ENCODE results near the gene PTPN18. TPM values are rescaled to one million over a fixed set of nuclear protein-coding genes. Genes with fewer than 3 reads are reported as not detected.

Gene PTPN18
- total RNA-seq, 2 donors from 2014 or later: 16.4 to 19.6 TPM

DNA sequence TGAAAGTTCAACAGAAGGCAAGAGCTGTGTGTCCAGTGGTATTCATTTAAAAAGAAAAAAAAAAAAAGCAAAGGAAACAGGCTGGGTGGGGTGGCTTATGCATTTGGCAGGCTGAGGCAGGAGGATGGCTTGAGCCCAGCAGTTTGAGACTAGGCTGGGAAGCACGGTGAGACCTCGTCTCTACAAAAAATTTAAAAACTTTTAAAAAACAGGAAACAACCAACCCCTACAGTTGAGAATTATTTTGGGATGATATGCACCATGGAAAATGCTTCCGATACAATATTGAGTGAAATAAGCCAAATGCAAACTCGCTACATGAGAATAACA lies 31.2 kb downstream of the PTPN18 start:
- Mint-ChIP-seq H3K4me1 (peaks cover 15% of the 10 kb centered on the region), H3K27me3 (ENCODE audit: insufficient read depth) (peaks cover 17% of the 10 kb centered on the region), H3K4me3 (no peak overlapping the region), H3K27ac (no peak overlapping the region), H3K36me3 (ENCODE audit: low read depth) (peaks cover 9% of the 10 kb centered on the region), H3K9me3 (no peaks in the 10 kb centered on the region)
- no peak for DNase-seq
- Histone ChIP-seq H3K4me3 (ENCODE audit: low read length) (no peak overlapping the region), H3K36me3 (ENCODE audit: control insufficient read depth, insufficient read depth, low read length) (no peaks in the 10 kb centered on the region), H3K9me3 (ENCODE audit: control insufficient read depth, low read length) (no peaks in the 10 kb centered on the region), H3K27ac (ENCODE audit: low read depth, low read length) (no peak overlapping the region), H3K27me3 (ENCODE audit: control insufficient read depth, insufficient read depth, low read length, poor library complexity, severe bottlenecking) (peaks cover 2% of the 10 kb centered on the region), H3K4me1 (ENCODE audit: control insufficient read depth, insufficient read depth, low read length) (no peaks in the 10 kb centered on the region), H3K9ac (ENCODE audit: extremely low read depth, low read length, poor library complexity, severe bottlenecking) (no peak overlapping the region)
- 92% methylated on average over 3 of the region's 4 CpGs; no CpG with 5 or more reads in 1 of the 2 experiments for WGBS, 2 experiments (ENCODE audit: insufficient coverage in 1 of 2, insufficient read length in 1 of 2)
- TF ChIP-seq, protein P1, sequence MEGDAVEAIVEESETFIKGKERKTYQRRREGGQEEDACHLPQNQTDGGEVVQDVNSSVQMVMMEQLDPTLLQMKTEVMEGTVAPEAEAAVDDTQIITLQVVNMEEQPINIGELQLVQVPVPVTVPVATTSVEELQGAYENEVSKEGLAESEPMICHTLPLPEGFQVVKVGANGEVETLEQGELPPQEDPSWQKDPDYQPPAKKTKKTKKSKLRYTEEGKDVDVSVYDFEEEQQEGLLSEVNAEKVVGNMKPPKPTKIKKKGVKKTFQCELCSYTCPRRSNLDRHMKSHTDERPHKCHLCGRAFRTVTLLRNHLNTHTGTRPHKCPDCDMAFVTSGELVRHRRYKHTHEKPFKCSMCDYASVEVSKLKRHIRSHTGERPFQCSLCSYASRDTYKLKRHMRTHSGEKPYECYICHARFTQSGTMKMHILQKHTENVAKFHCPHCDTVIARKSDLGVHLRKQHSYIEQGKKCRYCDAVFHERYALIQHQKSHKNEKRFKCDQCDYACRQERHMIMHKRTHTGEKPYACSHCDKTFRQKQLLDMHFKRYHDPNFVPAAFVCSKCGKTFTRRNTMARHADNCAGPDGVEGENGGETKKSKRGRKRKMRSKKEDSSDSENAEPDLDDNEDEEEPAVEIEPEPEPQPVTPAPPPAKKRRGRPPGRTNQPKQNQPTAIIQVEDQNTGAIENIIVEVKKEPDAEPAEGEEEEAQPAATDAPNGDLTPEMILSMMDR (conservative IDR thresholded peaks at IDR 0.05): no peak

DNA sequence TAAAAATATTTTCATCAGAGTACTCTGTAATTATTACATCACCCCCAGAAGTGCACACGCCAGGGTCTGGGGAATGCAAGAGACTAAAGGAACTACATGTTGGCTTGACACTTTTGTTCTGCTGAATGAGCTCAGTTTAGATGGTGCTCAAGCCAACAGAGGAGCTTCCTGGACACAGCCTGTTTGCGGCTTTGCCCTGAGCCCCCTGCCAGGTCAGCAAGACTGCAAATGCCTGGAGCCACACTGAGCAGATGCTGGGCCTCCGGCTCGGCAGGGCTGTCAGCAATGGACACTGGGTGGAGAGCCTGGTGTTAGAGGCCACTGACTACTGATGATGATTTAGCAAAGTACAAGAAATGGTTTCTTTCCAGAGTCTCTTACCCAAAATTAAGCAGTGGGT lies 31.9 kb downstream of the PTPN18 start:
- 78% methylated on average over 4 of the region's 4 CpGs; no CpG with 5 or more reads in 1 of the 2 experiments for WGBS, 2 experiments (ENCODE audit: insufficient coverage in 1 of 2, insufficient read length in 1 of 2)
- Histone ChIP-seq H3K27ac (ENCODE audit: low read depth, low read length) (no peak overlapping the region), H3K27me3 (ENCODE audit: control insufficient read depth, insufficient read depth, low read length, poor library complexity, severe bottlenecking) (peaks cover 4% of the 10 kb centered on the region), H3K9ac (ENCODE audit: extremely low read depth, low read length, poor library complexity, severe bottlenecking) (no peak overlapping the region), H3K4me3 (ENCODE audit: low read length) (no peak overlapping the region), H3K36me3 (ENCODE audit: control insufficient read depth, insufficient read depth, low read length) (no peaks in the 10 kb centered on the region), H3K4me1 (ENCODE audit: control insufficient read depth, insufficient read depth, low read length) (no peaks in the 10 kb centered on the region), H3K9me3 (ENCODE audit: control insufficient read depth, low read length) (no peaks in the 10 kb centered on the region)
- H3K4me3 Mint-ChIP-seq: no peak overlapping the region
- no peaks in the 10 kb centered on the region for H3K9me3 Mint-ChIP-seq
- peaks cover 21% of the 10 kb centered on the region for H3K27me3 Mint-ChIP-seq (ENCODE audit: insufficient read depth)
- peaks cover 1% of the 10 kb centered on the region for H3K36me3 Mint-ChIP-seq (ENCODE audit: low read depth)
- TF ChIP-seq, protein P1 (conservative IDR thresholded peaks at IDR 0.05): no peak
- H3K27ac Mint-ChIP-seq: no peak overlapping the region
- DNase-seq: peak; percentile 59
- peaks cover 18% of the 10 kb centered on the region for H3K4me1 Mint-ChIP-seq

DNA sequence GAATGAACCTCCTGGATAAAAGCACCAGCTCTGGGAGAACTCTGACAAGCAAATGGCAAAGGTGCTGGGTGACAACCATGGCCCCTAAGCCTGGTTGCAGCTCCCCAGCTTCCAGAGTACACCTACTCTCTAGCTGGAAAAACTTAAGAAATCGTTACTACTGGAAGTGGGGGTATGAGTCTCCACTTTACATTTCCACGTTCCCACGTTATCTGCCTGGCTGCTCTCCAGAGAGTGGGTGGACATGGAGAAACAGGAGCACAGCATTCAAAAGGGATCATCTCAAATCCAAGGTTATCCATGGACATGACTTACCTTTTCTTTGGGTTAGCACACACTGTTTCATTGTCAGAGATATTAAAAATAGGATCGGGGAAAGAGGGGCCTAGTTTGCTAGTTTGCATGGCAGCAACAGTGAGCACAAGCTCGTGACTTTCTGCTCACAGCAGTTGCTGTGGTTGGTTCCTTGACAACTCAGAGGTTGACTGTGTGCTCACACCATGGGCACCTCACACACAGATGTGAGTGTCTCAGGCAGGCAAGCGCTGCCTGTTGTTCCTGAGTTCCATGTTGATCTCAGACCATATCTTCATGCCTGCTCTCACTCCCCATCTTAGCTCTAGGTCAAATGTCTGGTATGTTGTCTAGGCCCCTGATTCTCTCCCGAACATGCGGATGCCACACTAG lies 32.5 kb downstream of the PTPN18 start:
- no peak overlapping the region for H3K4me3 Mint-ChIP-seq
- no peak overlapping the region for H3K27ac Mint-ChIP-seq
- Histone ChIP-seq H3K9me3 (ENCODE audit: control insufficient read depth, low read length) (no peaks in the 10 kb centered on the region), H3K4me1 (ENCODE audit: control insufficient read depth, insufficient read depth, low read length) (no peaks in the 10 kb centered on the region), H3K27ac (ENCODE audit: low read depth, low read length) (no peak overlapping the region), H3K27me3 (ENCODE audit: control insufficient read depth, insufficient read depth, low read length, poor library complexity, severe bottlenecking) (peaks cover 4% of the 10 kb centered on the region), H3K36me3 (ENCODE audit: control insufficient read depth, insufficient read depth, low read length) (no peaks in the 10 kb centered on the region), H3K4me3 (ENCODE audit: low read length) (no peak overlapping the region), H3K9ac (ENCODE audit: extremely low read depth, low read length, poor library complexity, severe bottlenecking) (no peak overlapping the region)
- 92 to 94% methylated on average over 8 of the region's 8 CpGs for whole genome bisulfite sequencing, 2 experiments (ENCODE audit: insufficient coverage in 1 of 2, insufficient read length in 1 of 2)
- DNase-seq: no peak
- H3K9me3 Mint-ChIP-seq: no peaks in the 10 kb centered on the region
- H3K4me1 Mint-ChIP-seq: peaks cover 21% of the 10 kb centered on the region
- H3K36me3 Mint-ChIP-seq (ENCODE audit: low read depth): no peaks in the 10 kb centered on the region
- peaks cover 24% of the 10 kb centered on the region for H3K27me3 Mint-ChIP-seq (ENCODE audit: insufficient read depth)
- TF ChIP-seq, protein P1 (conservative IDR thresholded peaks at IDR 0.05): no peak

Measured in endodermal cell (in vitro differentiated cells).